HUDEP-2 (cell line): Measurements from ENCODE around the gene NHLRC4.

Experiments
- DNase-seq, 76 experiments: peaks; one replicate each; lab custom pipeline; 2025; ENCODE audit not compliant: unreplicated experiment in 76 of 76; lab: John Stamatoyannopoulos, UW

Gene NHLRC4

GRCh38 chr16:530111-530817 lies 36.5 kb upstream of the NHLRC4 start:
- DNase-seq, result peak in 1 of 76 experiments; percentile 13

DNA sequence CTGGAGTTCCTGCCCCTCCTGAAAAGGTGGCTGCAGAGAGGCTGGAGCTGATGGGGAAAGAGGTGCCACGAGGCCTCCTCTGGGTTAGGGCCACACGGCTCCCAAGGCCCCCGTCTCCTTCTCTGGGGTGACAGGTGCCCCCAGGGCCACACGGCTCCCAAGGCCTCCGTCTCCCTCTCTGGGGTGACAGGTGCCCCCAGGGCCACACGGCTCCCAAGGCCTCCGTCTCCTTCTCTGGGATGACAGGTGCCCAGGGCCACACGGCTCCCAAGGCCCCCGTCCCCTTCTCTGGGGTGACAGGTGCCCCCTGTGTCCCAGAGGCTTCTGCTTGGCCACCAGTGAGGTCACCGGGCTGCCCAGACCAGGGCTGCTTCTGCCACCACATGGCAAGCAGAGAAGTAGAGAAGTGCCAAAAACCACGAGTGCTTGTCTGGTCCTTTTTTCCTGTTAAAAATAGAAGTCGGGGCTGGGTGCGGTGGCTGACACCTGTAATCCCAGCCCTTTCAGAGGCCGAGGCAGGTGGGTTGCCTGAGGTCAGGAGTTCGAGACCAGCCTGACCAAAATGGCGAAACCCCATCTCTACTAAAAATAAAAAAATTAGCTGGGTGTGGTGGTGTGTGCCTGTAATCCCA lies 35.2 kb upstream of the NHLRC4 start:
- no peak for DNase-seq

DNA sequence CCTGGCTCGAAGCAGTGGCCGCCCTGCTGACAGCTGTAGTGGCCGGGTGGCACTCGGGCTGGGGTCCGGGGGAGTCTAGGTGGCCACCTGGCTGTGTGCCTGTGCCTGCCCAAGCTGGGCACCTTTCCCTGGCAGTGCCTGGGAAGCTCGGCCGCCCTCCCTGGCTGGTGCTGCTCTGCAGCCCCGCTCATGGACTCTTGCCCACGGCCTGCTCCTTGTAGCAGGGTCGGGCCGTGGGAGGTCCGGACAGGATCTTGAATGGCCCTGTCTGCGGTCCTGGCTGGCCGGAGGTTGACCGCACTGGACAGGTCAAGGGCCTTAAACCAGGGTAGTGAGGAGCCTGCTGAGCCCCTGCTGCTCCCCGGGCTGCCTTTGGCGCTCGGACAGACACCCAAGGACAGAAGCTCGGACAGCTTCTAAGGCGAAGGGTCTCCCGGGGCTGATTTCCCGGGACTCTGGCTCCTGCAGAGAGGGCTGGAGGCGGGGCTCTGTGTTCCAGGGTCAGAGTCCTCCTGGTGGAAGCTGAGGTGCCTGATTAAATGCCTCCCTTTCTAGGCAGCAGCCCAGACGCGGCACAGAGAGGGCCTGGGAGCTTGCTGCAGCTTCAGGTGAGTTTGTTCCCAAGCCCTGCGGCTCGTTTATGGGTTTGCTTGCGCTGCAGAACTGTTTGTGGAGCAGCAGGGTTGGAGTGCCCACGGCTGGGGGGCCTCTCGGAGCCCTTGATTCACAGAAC lies 33.2 kb upstream of the NHLRC4 start:
- no peak for DNase-seq

DNA sequence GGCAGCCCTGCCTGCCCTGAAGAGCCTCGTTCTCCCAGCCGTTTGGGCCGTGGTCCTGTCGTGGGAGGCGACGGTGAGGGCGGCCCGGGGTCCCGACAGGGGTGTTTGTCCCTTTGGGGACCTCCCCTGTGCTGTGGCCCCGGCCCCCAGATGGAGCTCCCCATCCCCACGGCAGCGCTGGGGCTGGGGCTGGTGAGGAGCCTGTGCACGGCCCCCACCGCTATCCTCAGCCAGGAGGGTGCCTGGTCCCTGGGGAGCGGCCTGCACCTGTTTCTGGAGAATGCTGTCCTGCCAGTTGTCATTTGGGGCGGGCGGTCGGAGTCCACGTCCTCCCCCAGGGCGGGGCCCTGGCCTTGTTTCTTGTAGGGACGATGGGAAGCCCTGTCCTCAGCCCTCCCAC lies 32.7 kb upstream of the NHLRC4 start:
- no peak for DNase-seq

DNA sequence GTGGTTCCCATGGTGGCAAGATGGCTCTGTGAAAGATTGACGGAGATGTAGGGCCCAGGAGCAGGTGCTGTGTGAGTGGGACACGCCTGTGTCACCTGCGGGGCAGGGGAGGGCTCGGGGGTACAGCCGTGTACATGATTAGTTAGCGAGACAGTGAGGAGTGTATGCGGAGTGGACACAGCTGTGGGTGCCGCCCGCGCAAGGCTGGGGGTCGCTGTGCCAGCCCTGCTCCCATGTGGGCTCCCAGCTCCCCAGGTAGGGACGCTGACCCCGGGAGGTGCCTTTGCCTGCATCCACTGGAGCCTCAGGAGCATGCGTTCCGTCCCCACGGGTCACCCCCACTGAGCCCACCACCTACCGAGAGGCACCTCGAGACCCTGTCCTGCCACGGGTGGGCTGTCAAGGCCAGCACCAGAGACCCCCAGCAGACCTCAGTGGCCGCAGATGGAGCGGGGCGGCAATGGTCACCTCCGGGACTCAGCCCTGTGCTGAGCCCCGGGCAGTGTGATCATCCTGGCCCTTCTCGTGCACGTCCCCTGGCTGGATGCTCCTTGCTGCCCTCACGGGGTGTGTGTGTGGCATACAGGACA lies 31.9 kb upstream of the NHLRC4 start:
- no peak for DNase-seq

GRCh38 chr16:535446-536405 lies 31.1 kb upstream of the NHLRC4 start:
- peak in 70 of 76 experiments; percentile 17 to 88 (median 67) for DNase-seq

GRCh38 chr16:536746-537145 lies 30.1 kb upstream of the NHLRC4 start:
- no peak for DNase-seq

DNA sequence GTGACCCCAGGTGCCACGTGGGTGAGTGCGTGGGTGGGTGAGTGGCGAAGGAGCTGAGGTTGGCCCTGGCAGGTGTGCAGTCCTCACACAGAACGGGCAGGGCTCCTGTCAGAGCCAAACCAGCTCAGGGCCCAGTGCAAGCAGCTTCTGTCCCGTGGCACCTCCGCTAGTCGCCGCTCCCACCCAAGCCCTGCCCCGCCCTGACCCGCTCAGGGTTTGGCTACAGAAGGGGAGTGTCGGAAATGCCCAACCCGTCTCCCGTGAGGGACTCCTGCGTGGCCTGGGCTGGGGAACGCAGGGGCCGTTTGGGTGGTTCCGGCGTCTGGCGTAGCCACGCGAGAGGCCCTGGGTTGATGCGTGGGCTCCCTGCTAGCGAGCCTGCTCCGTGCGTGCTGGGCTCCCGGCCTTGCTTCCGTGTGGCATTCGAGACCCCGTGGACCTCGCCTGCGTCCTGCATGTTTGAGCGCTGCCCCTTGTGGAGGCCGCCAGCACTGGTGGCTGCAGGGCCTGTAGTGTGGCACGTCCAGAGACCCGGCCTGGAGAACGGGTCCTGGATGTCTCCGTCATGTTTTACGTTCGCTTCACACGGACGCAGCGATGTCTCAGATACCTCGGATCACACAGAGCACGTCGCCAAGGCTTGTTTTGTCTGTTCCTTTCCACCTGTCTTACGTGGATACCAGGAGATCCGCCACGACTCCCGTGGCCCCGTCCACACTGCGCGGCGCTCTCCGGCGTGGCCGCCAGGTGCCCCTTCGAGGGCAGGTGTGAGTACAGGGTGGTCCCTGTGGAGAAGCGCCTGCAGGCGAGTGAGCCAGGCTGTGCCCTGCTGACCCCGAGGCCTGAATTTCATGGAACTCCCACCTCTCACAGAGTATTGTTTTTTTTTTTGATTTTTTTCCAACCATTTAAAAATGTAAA lies 29.1 kb upstream of the NHLRC4 start:
- no peak for DNase-seq

DNA sequence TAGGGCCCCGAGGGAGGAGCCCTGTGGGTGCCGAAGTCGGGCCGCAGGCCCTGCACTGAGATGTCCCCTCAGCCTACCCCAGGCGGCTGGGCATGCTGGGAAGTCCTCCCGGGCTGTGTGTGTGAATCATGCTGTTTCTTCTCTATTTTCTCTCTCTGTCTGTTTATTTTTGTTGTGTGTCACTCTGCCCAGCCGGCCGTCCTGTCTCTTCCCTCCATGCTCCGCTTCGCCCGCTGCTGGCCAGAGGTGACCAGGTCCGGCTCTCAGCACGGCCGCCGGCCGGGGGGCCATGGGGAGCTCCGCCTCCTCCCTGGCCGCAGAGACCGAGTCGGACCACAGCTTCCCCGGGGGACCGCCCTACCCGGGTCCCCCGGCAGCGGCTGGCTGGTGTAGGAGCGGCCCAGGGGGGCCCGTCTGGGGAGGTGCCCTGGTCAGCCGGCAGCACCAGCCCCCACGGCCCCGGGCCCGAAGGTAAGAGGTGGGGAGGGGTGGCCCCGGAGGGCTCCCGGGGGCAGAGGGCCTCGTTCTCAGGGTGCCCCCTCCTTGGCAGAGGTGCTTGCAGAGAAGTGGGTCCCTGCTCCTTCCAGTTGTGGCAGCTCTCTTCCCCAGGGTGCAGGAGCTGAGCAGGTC lies 26.8 kb upstream of the NHLRC4 start:
- no peak for DNase-seq

GRCh38 chr16:540645-541340 lies 26.0 kb upstream of the NHLRC4 start:
- no peak for DNase-seq

DNA sequence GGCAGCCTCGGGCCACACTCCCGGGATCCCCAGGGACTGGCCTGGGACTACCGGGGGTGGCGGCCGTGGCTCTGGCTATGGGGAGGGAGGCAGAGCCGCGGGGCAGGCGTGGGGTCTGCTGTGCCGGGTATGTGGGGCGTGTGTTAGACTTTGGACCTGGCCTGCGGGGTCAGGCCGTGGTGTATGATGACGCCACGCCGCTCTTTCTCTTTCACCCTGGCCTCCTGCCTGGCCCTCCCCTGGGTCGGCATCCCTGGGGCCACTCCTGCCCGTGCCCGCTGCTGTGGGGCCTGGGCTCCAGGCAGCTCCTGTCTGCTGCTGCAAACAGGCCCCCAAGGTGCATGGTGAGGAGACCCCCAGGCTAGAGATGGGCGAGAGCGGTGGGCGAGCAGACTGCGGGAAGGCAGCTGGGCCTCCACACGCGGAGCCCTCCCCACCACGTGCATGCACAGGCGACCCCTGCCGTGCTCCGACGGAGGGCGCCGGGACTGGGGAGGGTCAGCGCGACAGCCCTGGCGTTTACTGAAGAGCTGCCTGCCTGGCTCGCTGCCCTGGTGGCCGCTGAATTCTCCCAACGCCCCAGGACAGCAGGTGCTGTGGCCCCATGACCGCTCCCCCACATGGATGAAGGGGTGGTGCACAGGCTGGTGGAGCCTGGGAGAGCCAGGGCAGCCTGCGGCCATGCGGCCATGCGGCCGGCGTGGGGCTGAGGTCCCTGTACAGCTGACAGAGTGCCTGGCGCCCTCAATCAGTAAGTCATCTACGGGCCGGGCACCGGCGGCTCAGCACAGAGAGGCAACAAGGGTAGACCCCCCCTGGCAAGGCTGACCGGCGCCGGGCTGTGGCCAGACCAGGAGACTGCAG lies 23.3 kb upstream of the NHLRC4 start:
- DNase-seq, result no peak

- no peak for DNase-seq
Measured at GRCh38 chr16:544517-544916, 22.3 kb upstream of the NHLRC4 start.

- peak in 50 of 76 experiments; percentile 10 to 81 (median 52) for DNase-seq
Measured at GRCh38 chr16:546909-547770, 19.7 kb upstream of the NHLRC4 start.

GRCh38 chr16:548586-548985 lies 18.2 kb upstream of the NHLRC4 start:
- no peak for DNase-seq

DNA sequence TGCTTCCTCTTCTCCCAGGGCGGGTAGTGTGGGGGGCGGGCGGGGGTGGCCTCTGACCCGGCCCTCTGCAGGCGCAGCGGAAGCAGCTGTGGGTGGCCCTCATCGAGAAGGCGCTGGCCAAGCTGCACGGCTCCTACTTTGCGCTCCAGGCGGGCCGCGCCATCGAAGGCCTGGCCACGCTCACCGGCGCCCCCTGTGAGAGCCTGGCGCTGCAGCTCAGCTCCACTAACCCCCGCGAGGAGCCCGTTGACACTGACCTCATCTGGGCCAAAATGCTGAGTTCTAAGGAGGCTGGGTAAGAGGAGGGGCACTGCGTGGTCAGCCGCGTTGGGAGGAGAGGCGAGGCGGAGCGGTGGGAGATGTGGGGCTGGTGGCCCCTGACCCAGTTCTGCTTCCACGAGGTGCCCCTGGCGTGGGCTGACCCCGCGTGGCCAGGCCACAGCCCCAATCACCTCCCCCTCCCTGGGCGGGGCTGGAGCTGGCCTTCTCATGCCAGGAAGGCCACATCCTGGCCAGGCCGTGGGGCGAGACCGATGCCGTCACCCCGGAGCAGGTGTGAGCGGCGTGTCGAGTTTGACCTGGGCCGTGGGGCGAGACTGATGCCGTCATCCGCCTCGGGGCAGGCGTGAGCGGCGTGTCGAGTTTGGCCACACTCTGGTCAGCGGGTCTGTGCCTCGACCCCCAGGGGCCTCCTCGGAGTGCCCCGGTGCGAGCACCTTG lies 17.1 kb upstream of the NHLRC4 start:
- no peak for DNase-seq

- DNase-seq, result no peak
Measured at GRCh38 chr16:551210-551609, 15.6 kb upstream of the NHLRC4 start.
